GM12865 (cell line): ENCODE data around the gene NEURL1B.

Experiments used
- DNase-seq: peaks from one replicate; pipeline ENCODE4 v3.0.0; 2010; ENCODE audit warnings: low read depth
- H3K4me3 ChIP-seq: 2 replicates; pipeline ENCODE4 v1.5.1; 2011; ENCODE audit warnings: mild to moderate bottlenecking, low read depth, low read length, control low read depth
- CTCF ChIP-seq: IDR thresholded peaks from 2 replicates; pipeline ENCODE4 v1.5.1; 2011; ENCODE audit warnings: low read length, control low read depth, low read depth, inconsistent platforms; ENCODE audit not compliant: insufficient read depth; ENCODE audit errors: missing control alignments

NEURL1B gene, protein sequence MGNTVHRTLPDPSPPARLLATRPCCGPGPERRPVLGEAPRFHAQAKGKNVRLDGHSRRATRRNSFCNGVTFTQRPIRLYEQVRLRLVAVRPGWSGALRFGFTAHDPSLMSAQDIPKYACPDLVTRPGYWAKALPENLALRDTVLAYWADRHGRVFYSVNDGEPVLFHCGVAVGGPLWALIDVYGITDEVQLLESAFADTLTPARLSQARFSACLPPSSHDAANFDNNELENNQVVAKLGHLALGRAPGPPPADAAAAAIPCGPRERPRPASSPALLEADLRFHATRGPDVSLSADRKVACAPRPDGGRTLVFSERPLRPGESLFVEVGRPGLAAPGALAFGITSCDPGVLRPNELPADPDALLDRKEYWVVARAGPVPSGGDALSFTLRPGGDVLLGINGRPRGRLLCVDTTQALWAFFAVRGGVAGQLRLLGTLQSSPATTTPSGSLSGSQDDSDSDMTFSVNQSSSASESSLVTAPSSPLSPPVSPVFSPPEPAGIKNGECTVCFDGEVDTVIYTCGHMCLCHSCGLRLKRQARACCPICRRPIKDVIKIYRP

DNA sequence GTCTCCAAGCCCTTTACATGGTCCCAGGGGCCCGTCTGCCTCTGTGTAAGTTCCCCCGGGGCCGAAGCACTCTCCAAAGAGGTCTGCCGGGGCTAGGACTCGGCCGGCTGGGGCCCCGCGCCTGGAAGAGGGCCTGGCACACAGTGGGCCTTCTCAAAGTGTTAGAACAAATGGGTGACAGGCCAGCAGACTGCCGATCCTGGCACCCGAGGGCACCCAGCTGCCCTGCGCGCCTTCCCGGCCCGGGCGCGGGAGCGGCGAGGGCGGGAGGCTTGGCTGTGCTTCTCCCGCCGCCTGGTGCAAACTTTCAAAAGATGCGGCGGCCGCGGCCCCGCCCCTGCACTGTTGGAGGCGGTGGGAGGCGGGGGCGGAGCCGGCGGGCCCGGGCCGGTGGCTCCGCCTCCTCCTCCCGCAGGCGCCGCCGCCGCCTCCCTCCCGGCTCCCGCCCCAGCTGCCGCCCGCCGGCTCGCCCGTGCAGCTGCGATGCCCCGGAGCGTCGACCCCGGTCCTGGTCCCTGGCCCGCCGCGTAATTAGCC, at the start of gene NEURL1B:
Gene NEURL1B, plus strand, starts transcription at position 442 of the 537 bp plus-strand sequence. CDS start 144 bp downstream, outside the sequence.
- peak; percentile 24 for DNase-seq
- peak within 1 kb of the TSS; percentile 22 for H3K4me3 ChIP-seq
- no peak for TF ChIP-seq CTCF

- no peak for DNase-seq
- TF ChIP-seq CTCF = no peak
- no peak overlapping the region for H3K4me3 ChIP-seq
Observed at GRCh38 chr5:172591636-172592035, 49.4 kb upstream of the NEURL1B start.

DNA sequence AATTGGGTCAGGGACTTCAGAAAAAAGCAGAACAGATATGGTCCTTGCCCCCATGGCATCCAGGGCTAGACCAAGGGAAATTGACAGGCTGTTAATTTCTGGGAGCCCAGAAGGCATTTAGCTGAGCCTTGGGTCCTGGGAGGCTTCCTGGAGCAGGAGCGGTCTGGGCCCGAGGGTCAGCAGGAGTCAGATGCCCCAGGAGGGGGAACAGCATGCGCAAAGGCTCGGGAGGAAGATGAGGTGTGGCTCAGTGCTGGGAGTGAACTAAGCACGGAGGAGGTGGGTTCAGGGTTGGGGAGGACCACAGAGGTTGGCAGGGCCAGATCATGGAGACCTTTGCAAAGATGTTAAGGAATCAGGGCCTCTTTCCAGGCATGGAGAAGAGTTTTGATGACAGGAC, 48.2 kb upstream of the NEURL1B start:
- no peak for TF ChIP-seq CTCF
- DNase-seq = no peak
- no peak overlapping the region for H3K4me3 ChIP-seq

DNA sequence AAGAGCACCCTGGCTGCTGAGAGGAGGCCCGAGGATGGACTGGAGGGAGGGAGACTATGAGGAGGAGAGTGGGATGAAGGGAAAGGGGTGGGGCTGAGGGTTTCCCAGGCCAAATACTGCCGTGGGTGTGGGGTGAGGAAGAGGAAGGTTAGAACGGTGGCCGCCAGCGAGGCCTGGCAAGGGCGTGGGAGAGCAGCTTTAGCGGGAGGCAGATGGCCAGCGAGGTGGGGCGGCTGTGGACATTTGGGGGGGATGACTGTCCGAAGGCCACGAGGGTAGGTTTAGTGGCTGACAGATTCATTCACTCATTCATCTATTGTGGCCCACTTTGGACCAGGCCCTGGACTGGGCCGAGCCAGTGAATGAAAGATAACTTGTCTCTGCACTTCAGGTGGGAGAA, 47.8 kb upstream of the NEURL1B start:
- no peak overlapping the region for H3K4me3 ChIP-seq

GRCh38 chr5:172593721-172594235, 47.3 kb upstream of the NEURL1B start:
- no peak overlapping the region for H3K4me3 ChIP-seq
- no peak for TF ChIP-seq CTCF
- no peak for DNase-seq

More for the DNA sequence above, 47.8 kb upstream of the NEURL1B start:
- no peak for DNase-seq
- TF ChIP-seq CTCF = no peak

DNA sequence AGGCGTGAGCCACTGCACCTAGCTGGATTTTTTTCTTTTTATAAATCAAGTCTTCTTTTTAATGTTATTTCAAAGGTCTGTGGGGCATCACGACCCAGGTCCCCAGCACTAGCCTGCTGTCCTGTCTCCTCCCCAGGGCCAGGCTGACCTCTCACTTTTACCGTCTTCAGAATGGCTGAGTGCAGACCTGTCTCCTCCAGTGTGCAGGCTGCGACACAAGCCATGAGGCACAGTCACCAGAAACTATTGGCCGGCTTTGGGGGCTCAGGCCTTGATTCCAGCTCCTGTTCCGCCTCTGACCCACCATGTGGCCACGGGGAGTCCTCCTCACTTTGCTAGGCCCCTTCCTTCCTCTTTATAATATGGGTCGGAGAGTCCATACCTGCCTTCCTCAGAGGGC, 46.6 kb upstream of the NEURL1B start:
- TF ChIP-seq CTCF = no peak
- no peak for DNase-seq
- H3K4me3 ChIP-seq = no peak overlapping the region
